Thoracic aorta (tissue), 2 donors: ENCODE results near the gene ATL2. TPM values are rescaled to one million over a fixed set of nuclear protein-coding genes. Genes with fewer than 3 reads are reported as not detected.

Experiments
- ATAC-seq: fragments of 150-250 bp; one replicate; pipeline ENCODE4 v1.8.0; 2017; ENCODE audit warnings: low read depth; ENCODE audit not compliant: insufficient number of reproducible peaks, low FRiP score
- DNase-seq: peaks from one replicate; pipeline ENCODE4 v3.0.0-alpha.2; 2020; ENCODE audit warnings: low spot score
- H3K27ac ChIP-seq, 2 donors: fragments of 200-600 bp; sonication (generic); 1 replicate in 1 of 2; 2 replicates in 1 of 2; pipeline ENCODE4 v1.5.1; 2016; ENCODE audit warnings: mild to moderate bottlenecking in 2 of 2, moderate library complexity in 2 of 2
- H3K27me3 ChIP-seq: fragments of 200-600 bp; sonication (generic); replicated peaks from 2 replicates; pipeline ENCODE4 v1.6.0; 2016; ENCODE audit warnings: mild to moderate bottlenecking; ENCODE audit not compliant: insufficient read depth
- H3K36me3 ChIP-seq: fragments of 200-600 bp; sonication (generic); one replicate; pipeline ENCODE4 v1.5.1; 2016
- H3K4me1 ChIP-seq, 2 donors: fragments of 200-600 bp; sonication (generic); 1 replicate in 1 of 2; 2 replicates in 1 of 2; pipeline versions ENCODE4 v1.5.1 to v1.6.0; 2016; ENCODE audit warnings: low read depth in 2 of 2, mild to moderate bottlenecking in 1 of 2; ENCODE audit not compliant: control insufficient read depth in 1 of 2
- H3K4me3 ChIP-seq: fragments of 200-600 bp; sonication (generic); 2 replicates; pipeline ENCODE4 v1.5.1; 2016; ENCODE audit warnings: mild to moderate bottlenecking
- H3K9me3 ChIP-seq: fragments of 200-600 bp; sonication (generic); 2 replicates; pipeline ENCODE4 v1.5.1; 2016
- total RNA-seq, 2 donors: library from RNA; depleted of rRNA; stranded (reverse); fragments of >200 nt; gene quantifications; one replicate each; pipeline versions ENCODE4 v1.1.0 to v1.2.3, GENCODE V29; 2016
- TF ChIP-seq, protein P1 (sequence below): fragments of 200-600 bp; sonication (generic); IDR thresholded peaks from one replicate; pipeline ENCODE4 v1.5.1; 2019; ENCODE audit warnings: antibody characterized with exemption

The ATL2 gene
- total RNA-seq, 2 donors from 2014 or later = 22.7 to 71.0 TPM

DNA sequence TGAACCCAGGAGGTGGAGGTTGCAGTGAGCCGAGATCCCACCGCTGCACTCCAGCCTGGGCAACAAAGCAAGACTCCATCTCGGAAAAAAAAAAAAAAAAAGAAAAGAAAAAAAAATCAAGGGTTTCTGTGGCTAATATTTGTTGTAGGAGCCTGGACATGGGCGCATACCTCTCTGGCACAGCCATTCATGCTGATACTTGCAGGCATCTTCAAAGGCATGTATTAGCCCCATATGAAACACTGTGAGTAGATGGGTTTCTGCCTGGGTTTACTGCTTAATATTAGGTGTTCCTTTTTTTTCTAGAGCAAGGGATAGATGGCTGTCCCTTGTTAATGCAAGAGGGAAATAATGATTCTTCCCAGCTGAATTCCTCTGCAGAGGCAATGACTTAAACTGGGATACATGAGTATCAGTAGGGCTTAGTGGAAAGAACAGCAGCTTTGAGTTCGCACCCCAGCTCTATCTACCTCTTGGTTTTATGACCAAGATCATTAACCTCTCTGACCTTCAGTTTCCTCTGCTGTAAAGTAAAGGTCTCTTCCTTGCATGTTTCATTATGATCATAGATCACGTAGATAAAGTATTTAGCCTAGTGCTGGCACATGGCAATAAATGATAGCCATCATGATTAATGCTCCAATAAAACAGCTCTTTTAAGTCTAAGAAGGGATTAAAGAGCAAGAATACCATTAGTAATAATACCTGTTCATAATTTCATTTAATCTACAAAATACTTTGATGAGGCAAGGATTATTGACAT lies 4.5 kb upstream of the ATL2 start:
- ATAC-seq (no peak), DNase-seq (no peak)
- TF ChIP-seq, protein P1, sequence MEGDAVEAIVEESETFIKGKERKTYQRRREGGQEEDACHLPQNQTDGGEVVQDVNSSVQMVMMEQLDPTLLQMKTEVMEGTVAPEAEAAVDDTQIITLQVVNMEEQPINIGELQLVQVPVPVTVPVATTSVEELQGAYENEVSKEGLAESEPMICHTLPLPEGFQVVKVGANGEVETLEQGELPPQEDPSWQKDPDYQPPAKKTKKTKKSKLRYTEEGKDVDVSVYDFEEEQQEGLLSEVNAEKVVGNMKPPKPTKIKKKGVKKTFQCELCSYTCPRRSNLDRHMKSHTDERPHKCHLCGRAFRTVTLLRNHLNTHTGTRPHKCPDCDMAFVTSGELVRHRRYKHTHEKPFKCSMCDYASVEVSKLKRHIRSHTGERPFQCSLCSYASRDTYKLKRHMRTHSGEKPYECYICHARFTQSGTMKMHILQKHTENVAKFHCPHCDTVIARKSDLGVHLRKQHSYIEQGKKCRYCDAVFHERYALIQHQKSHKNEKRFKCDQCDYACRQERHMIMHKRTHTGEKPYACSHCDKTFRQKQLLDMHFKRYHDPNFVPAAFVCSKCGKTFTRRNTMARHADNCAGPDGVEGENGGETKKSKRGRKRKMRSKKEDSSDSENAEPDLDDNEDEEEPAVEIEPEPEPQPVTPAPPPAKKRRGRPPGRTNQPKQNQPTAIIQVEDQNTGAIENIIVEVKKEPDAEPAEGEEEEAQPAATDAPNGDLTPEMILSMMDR = no peak
- peaks cover 3 to 27% of the 10 kb centered on the region in 2 donors for H3K4me1 ChIP-seq
- no peak overlapping the region for H3K27ac ChIP-seq
- no peaks in the 10 kb centered on the region for H3K36me3 ChIP-seq
- H3K9me3 ChIP-seq = no peaks in the 10 kb centered on the region
- H3K27me3 ChIP-seq = no peaks in the 10 kb centered on the region
- H3K4me3 ChIP-seq = no peak overlapping the region

DNA sequence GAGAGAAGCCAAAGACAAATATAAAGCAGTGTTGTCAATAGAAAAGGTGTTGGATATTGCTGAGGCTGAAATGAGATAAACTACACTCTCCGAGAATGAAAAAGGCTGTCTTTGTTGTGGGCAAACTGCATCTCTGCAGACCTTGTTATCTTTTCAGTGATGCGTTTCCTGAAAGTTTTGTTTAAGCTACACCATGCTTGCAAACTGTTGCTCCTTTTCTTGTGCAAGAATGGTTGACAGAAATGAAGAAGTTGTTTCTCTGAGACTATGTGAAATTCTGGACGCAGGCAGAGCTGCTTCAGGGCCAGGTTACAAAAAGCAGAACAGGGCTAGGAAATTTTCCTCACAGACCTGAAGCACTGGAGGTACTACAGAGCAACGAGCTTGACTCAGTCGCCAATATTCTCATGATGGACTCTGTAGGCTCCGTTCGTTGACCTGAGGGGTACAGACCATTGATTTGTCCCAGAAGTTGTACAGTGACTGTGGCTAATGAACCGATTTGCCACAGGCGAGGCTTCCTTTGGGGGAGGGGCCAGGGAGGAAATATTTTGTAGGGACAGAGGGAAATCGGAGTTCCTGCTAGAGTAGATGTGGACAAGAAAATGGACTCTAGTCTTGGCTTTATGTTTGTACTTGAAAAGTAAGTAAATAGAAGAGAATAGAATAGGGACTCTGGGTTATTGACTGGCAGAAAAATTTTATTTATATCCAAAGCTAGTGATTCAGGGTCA lies 3.5 kb upstream of the ATL2 start:
- peaks cover 5 to 26% of the 10 kb centered on the region in 2 donors for H3K4me1 ChIP-seq
- H3K9me3 ChIP-seq = no peaks in the 10 kb centered on the region
- no peaks in the 10 kb centered on the region for H3K27me3 ChIP-seq
- ATAC-seq (no peak), DNase-seq (no peak)
- TF ChIP-seq, protein P1 = no peak
- no peak overlapping the region for H3K27ac ChIP-seq
- H3K4me3 ChIP-seq = no peak overlapping the region
- no peaks in the 10 kb centered on the region for H3K36me3 ChIP-seq

DNA sequence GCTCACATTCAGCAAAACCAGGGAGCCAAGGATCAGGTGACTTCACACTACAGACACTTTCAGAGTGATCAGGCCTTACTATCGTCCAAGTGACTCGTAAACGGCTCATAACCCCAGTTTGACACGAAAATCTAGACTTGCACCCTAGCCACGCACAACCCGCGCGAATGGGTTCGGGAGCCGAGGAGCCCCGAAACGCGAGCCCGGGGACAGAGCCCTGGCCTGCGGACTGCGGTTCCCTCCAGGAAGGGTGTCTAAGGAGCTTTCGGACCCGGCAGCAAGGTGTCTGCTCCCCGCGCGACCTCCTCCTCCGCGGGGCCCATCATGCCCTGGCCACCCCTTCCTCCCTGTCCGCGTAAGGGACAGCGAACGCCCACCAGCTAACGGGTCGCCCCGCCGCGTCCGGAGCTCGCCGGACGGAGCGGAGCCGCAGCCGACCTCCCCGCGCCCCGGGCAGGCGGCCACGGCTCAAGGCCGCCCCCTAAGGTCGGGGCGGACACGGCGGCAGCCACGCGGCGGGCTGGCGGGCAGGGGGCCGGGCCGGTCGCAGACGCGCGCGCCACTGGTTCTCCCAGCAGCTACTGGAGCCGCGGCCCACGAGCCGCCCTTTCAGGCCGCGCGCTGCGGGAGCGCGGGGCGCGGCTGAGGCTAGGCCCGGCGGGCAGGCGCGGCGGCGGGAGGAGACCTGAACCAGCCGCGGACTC lies 575 bp downstream of the ATL2 start:
- peak overlapping the region; percentile 91 to 94 for H3K27ac ChIP-seq
- peak overlapping the region; percentile 87 for H3K4me3 ChIP-seq
- peaks cover 15 to 37% of the 10 kb centered on the region in 2 donors for H3K4me1 ChIP-seq
- ATAC-seq (peak; percentile 83), DNase-seq (no peak)
- no peaks in the 10 kb centered on the region for H3K9me3 ChIP-seq
- TF ChIP-seq, protein P1 = no peak
- no peaks in the 10 kb centered on the region for H3K27me3 ChIP-seq
- H3K36me3 ChIP-seq = no peaks in the 10 kb centered on the region

DNA sequence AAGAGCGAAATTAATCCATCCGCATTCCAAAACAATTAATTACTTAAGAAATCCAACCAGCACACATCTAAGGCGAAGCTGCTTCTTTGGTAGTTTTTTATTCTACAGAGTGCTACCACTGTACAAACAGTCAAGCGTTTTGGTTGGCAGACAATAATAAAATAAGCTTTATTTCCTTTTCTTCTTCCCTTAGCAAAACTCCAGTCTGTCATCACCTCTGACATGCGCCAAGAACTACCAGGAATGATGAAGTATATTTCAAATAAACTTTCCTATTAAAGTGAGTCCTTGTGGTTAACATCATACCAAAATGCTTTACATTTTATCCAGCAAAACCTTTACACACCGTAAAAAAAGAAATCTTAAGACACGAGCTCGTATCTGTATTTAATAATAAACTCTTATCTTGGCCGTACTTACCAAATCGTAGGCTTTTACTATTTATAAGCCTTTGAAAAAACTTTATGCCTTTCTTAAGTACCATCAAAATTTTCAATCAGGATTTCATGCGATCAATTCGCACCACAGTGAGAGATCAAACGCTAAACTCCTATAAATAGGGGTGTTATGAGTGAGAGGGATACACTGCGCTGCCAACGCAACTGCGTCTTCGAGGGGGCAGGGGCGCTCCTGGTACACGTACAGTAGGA lies 1.3 kb downstream of the ATL2 start:
- DNase-seq (no peak), ATAC-seq (no peak)
- Histone ChIP-seq H3K4me3 (peak overlapping the region; percentile 87), H3K27ac (peak overlapping the region; percentile 91 to 94), H3K36me3 (no peaks in the 10 kb centered on the region), H3K4me1 (peaks cover 15 to 37% of the 10 kb centered on the region in 2 donors), H3K9me3 (no peaks in the 10 kb centered on the region), H3K27me3 (no peaks in the 10 kb centered on the region)
- TF ChIP-seq, protein P1 = no peak
